ENCODE results near the gene PNPLA7.

DNA sequence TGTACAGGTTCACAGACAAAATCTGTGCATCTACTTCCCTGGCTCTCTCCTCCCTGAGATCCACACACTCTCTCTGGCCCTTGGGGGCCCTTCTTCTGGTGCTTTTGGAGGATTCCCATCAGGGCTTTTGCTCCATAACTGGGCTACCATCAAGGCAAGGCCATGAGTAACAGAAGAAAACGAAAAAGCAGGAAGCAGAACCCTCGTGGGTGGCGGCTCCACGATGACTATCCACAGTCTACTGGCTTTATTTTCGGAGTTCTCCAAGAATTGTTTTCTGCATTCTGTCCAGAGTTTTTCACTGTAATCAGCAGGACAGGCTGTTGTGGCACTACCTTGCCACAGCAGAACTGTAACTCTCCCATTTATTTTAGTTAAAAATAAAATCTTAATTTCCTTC lies 19.9 kb downstream of the PNPLA7 start:
- TF ChIP-seq CTCF (IDR thresholded peaks at IDR 0.05) = no peak
- TF ChIP-seq POLR2A (IDR thresholded peaks at IDR 0.05) = no peak
